Measurements from ENCODE around the gene YY1. TPM values are rescaled to one million over a fixed set of nuclear protein-coding genes. Genes with fewer than 3 reads are reported as not detected.

The YY1 gene
- total RNA-seq, 1 donor from 2014 or later: 70.0 TPM

GRCh38 chr14:100241279-100241678 lies 2.3 kb downstream of the YY1 start:
- peak overlapping the region; percentile 91 for H3K27ac Mint-ChIP-seq (ENCODE audit: unreplicated experiment)
- H3K36me3 Mint-ChIP-seq (ENCODE audit: low read depth): no peaks in the 10 kb centered on the region
- H3K4me1 Mint-ChIP-seq (ENCODE audit: low read depth): peaks cover 51% of the 10 kb centered on the region

GRCh38 chr14:100243020-100243419 lies 4.1 kb downstream of the YY1 start:
- Mint-ChIP-seq H3K4me3 (ENCODE audit: unreplicated experiment) (no peak overlapping the region), H3K27me3 (ENCODE audit: low read depth) (no peaks in the 10 kb centered on the region), H3K36me3 (ENCODE audit: low read depth) (no peaks in the 10 kb centered on the region), H3K27ac (ENCODE audit: unreplicated experiment) (peak overlapping the region; percentile 86), H3K4me1 (ENCODE audit: low read depth) (peaks cover 50% of the 10 kb centered on the region), H3K9me3 (ENCODE audit: low read depth) (no peaks in the 10 kb centered on the region)
- no peak for DNase-seq (ENCODE audit: low spot score)
- no peak for TF ChIP-seq CTCF (IDR thresholded peaks at IDR 0.05)

More at GRCh38 chr14:100241279-100241678, 2.3 kb downstream of the YY1 start:
- Mint-ChIP-seq H3K9me3 (ENCODE audit: low read depth) (no peaks in the 10 kb centered on the region), H3K27me3 (ENCODE audit: low read depth) (no peaks in the 10 kb centered on the region), H3K4me3 (ENCODE audit: unreplicated experiment) (peak overlapping the region; percentile 73)
- DNase-seq (ENCODE audit: low spot score): no peak
- TF ChIP-seq CTCF (IDR thresholded peaks at IDR 0.05): no peak

- Mint-ChIP-seq H3K27me3 (ENCODE audit: low read depth) (no peaks in the 10 kb centered on the region), H3K4me3 (ENCODE audit: unreplicated experiment) (no peak overlapping the region), H3K36me3 (ENCODE audit: low read depth) (no peaks in the 10 kb centered on the region), H3K9me3 (ENCODE audit: low read depth) (no peaks in the 10 kb centered on the region), H3K4me1 (ENCODE audit: low read depth) (peaks cover 50% of the 10 kb centered on the region), H3K27ac (ENCODE audit: unreplicated experiment) (peak overlapping the region; percentile 78)
- no peak for DNase-seq (ENCODE audit: low spot score)
- peak; percentile 80 for TF ChIP-seq CTCF (IDR thresholded peaks at IDR 0.05)
These were observed 8.0 kb downstream of the YY1 start for GRCh38 chr14:100246809-100247428.

GRCh38 chr14:100250732-100251465 lies 12.0 kb downstream of the YY1 start:
- Mint-ChIP-seq H3K27ac (ENCODE audit: unreplicated experiment) (peak overlapping the region; percentile 51), H3K27me3 (ENCODE audit: low read depth) (no peaks in the 10 kb centered on the region), H3K4me1 (ENCODE audit: low read depth) (peaks cover 37% of the 10 kb centered on the region), H3K4me3 (ENCODE audit: unreplicated experiment) (no peak overlapping the region), H3K36me3 (ENCODE audit: low read depth) (no peaks in the 10 kb centered on the region), H3K9me3 (ENCODE audit: low read depth) (no peaks in the 10 kb centered on the region)
- no peak for DNase-seq (ENCODE audit: low spot score)
- no peak for TF ChIP-seq CTCF (IDR thresholded peaks at IDR 0.05)

- no peak for DNase-seq (ENCODE audit: low spot score)
- Mint-ChIP-seq H3K4me1 (ENCODE audit: low read depth) (peaks cover 25% of the 10 kb centered on the region), H3K9me3 (ENCODE audit: low read depth) (no peaks in the 10 kb centered on the region), H3K27ac (ENCODE audit: unreplicated experiment) (no peak overlapping the region), H3K27me3 (ENCODE audit: low read depth) (no peaks in the 10 kb centered on the region), H3K4me3 (ENCODE audit: unreplicated experiment) (no peak overlapping the region), H3K36me3 (ENCODE audit: low read depth) (no peaks in the 10 kb centered on the region)
- TF ChIP-seq CTCF (IDR thresholded peaks at IDR 0.05): no peak
These were observed 13.7 kb downstream of the YY1 start for GRCh38 chr14:100252684-100253083.

Data from chondrocyte (in vitro differentiated cells).